ENCODE results near the gene PPP3CA. TPM values are rescaled to one million over a fixed set of nuclear protein-coding genes. Genes with fewer than 3 reads are reported as not detected.

The PPP3CA gene
- total and polyA plus RNA-seq, 2 donors from 2014 or later, result 6.9 to 31.5 TPM

GRCh38 chr4:101346351-101347266, 717 bp downstream of the PPP3CA start:
- H3K4me1 ChIP-seq (ENCODE audit: control insufficient read depth in 2 of 3, insufficient read depth in 2 of 3, low read depth in 1 of 3, low read length in 3 of 3), result peaks cover 0 to 11% (median 5%) of the 10 kb centered on the region in 3 donors
- intact Hi-C loops (cut with DNase I), result no loop called here
- peak; percentile 74 to 91 (median 88) for DNase-seq

GRCh38 chr4:101345596-101346350, 1.6 kb downstream of the PPP3CA start:
- intact Hi-C loops (cut with DNase I), result no loop called here
- FAIRE-seq, result no peak

More at GRCh38 chr4:101346351-101347266, 717 bp downstream of the PPP3CA start:
- peak overlapping the region; percentile 77 to 90 (median 77) for H3K4me3 ChIP-seq (ENCODE audit: low read length in 3 of 3)
- H3K36me3 ChIP-seq (ENCODE audit: control insufficient read depth in 2 of 3, insufficient read depth in 3 of 3, low read length in 3 of 3), result no peaks in the 10 kb centered on the region
- peak overlapping the region; percentile 90 for H3K27ac ChIP-seq (ENCODE audit: low read depth in 2 of 2, low read length in 2 of 2)
- H3K27me3 ChIP-seq (ENCODE audit: control insufficient read depth, insufficient read depth, low read length), result no peaks in the 10 kb centered on the region
- H3K9me3 ChIP-seq (ENCODE audit: control insufficient read depth in 2 of 3, insufficient read depth in 1 of 3, low read length in 3 of 3), result no peaks in the 10 kb centered on the region
- TF ChIP-seq CTCF (IDR thresholded peaks at IDR 0.05; ENCODE audit: borderline replicate concordance, extremely low read depth, insufficient read depth), result no peak
- no peak for FAIRE-seq
- peak overlapping the region; percentile 29 to 68 (median 61) for H3K9ac ChIP-seq (ENCODE audit: low read length in 3 of 3)

GRCh38 chr4:101345271-101345595, 2.1 kb downstream of the PPP3CA start:
- H3K27me3 ChIP-seq (ENCODE audit: control insufficient read depth, insufficient read depth, low read length), result no peaks in the 10 kb centered on the region
- no peaks in the 10 kb centered on the region for H3K36me3 ChIP-seq (ENCODE audit: control insufficient read depth in 2 of 3, insufficient read depth in 3 of 3, low read length in 3 of 3)
- H3K27ac ChIP-seq (ENCODE audit: low read depth in 2 of 2, low read length in 2 of 2), result no peak overlapping the region
- TF ChIP-seq CTCF (IDR thresholded peaks at IDR 0.05; ENCODE audit: borderline replicate concordance, extremely low read depth, insufficient read depth), result no peak
- peak overlapping the region; percentile 70 to 92 (median 90) for H3K4me3 ChIP-seq (ENCODE audit: low read length in 3 of 3)
- FAIRE-seq, result no peak
- H3K4me1 ChIP-seq (ENCODE audit: control insufficient read depth in 2 of 3, insufficient read depth in 2 of 3, low read depth in 1 of 3, low read length in 3 of 3), result peaks cover 0 to 11% (median 5%) of the 10 kb centered on the region in 3 donors
- peak overlapping the region in 2 of 3 donors; percentile 59 to 60 for H3K9ac ChIP-seq (ENCODE audit: low read length in 3 of 3)
- intact Hi-C loops (cut with DNase I), result no loop called here
- no peaks in the 10 kb centered on the region for H3K9me3 ChIP-seq (ENCODE audit: control insufficient read depth in 2 of 3, insufficient read depth in 1 of 3, low read length in 3 of 3)
- DNase-seq, result no peak

More at GRCh38 chr4:101345596-101346350, 1.6 kb downstream of the PPP3CA start:
- Histone ChIP-seq H3K27ac (ENCODE audit: low read depth in 2 of 2, low read length in 2 of 2) (peak overlapping the region in 1 of 2 donors; percentile 90), H3K27me3 (ENCODE audit: control insufficient read depth, insufficient read depth, low read length) (no peaks in the 10 kb centered on the region), H3K4me3 (ENCODE audit: low read length in 3 of 3) (peak overlapping the region; percentile 75 to 92 (median 90)), H3K9me3 (ENCODE audit: control insufficient read depth in 2 of 3, insufficient read depth in 1 of 3, low read length in 3 of 3) (no peaks in the 10 kb centered on the region), H3K4me1 (ENCODE audit: control insufficient read depth in 2 of 3, insufficient read depth in 2 of 3, low read depth in 1 of 3, low read length in 3 of 3) (peaks cover 0 to 11% (median 5%) of the 10 kb centered on the region in 3 donors), H3K9ac (ENCODE audit: low read length in 3 of 3) (peak overlapping the region; percentile 11 to 61 (median 59)), H3K36me3 (ENCODE audit: control insufficient read depth in 2 of 3, insufficient read depth in 3 of 3, low read length in 3 of 3) (no peaks in the 10 kb centered on the region)
- no peak for TF ChIP-seq CTCF (IDR thresholded peaks at IDR 0.05; ENCODE audit: borderline replicate concordance, extremely low read depth, insufficient read depth)
- DNase-seq, result peak; percentile 75 to 92 (median 86)
